Stomach (tissue), 9 donors: ENCODE measurements around the gene ETHE1. TPM values are rescaled to one million over a fixed set of nuclear protein-coding genes. Genes with fewer than 3 reads are reported as not detected.

Source experiments
- DNase-seq, 2 donors: peaks; one replicate each; pipeline versions ENCODE4 v3.0.0 to v3.0.0-alpha.2; 2013 to 2019
- H3K27ac ChIP-seq, 5 donors: fragments of 200-600 bp in 4 of 5; sonication (generic) in 4 of 5; one replicate each; pipeline ENCODE4 v1.5.1; 2013 to 2019; ENCODE audit warnings: mild to moderate bottlenecking in 1 of 5, moderate library complexity in 1 of 5
- H3K27me3 ChIP-seq, 3 donors: fragments of 200-600 bp; sonication (generic); one replicate each; pipeline ENCODE4 v1.5.1; 2017 to 2019; ENCODE audit warnings: mixed run types in 1 of 3
- H3K36me3 ChIP-seq, 4 donors: fragments of 200-600 bp; sonication (generic); 1 replicate in 3 of 4; 2 replicates in 1 of 4; pipeline ENCODE4 v1.5.1; 2016 to 2019
- H3K4me1 ChIP-seq, 4 donors: fragments of 200-600 bp; sonication (generic); one replicate each; pipeline ENCODE4 v1.5.1; 2016 to 2019
- H3K4me3 ChIP-seq, 4 donors: fragments of 200-600 bp; sonication (generic) in 3 of 4; one replicate each; pipeline ENCODE4 v1.5.1; 2016 to 2019; ENCODE audit warnings: mild to moderate bottlenecking in 1 of 4
- H3K9me3 ChIP-seq, 4 donors: fragments of 200-600 bp; sonication (generic); one replicate each; pipeline ENCODE4 v1.5.1; 2016 to 2019
- EP300 ChIP-seq: sonication (generic); formaldehyde crosslinking; IDR thresholded peaks from one replicate; pipeline ENCODE4 v1.6.1; 2017; ENCODE audit warnings: antibody characterized with exemption
- POLR2A ChIP-seq, 4 donors: fragments of 450-650 bp; IDR thresholded peaks; one replicate each; pipeline ENCODE4 v1.6.1; 2016; ENCODE audit warnings: antibody characterized with exemption in 4 of 4, control low read depth in 2 of 4, mild to moderate bottlenecking in 1 of 4, moderate library complexity in 1 of 4
- POLR2AphosphoS5 ChIP-seq, 3 donors: sonication (generic); formaldehyde crosslinking; IDR thresholded peaks; one replicate each; pipeline ENCODE4 v1.6.1; 2016; ENCODE audit warnings: antibody characterized with exemption in 3 of 3
- WGBS, 5 donors: extraction: QIAGEN DNeasy Blood & Tissue Kit in 3 of 5; methylation state at CpG; one replicate each; pipeline versions ENCODE4 v1.1.5 to v1.1.7; 2013 to 2018; 5-methylcytosine and 5-hydroxymethylcytosine counted together
- intact Hi-C: fragments of 100-400 bp; cut with DNase I; formaldehyde crosslinking; loops from one replicate; pipeline ENCODE4 v1.15.1; 2023; ENCODE audit warnings: low total_unique reads
- polyA plus RNA-seq, 3 donors: library from polyadenylated mRNA; stranded (reverse); fragments of 200-250 nt; gene quantifications; one replicate each; pipeline ENCODE4 v1.2.3, GENCODE V29; 2013
- total RNA-seq, 5 donors: library from RNA; depleted of rRNA; stranded (reverse); fragments of >200 nt; gene quantifications; one replicate each; pipeline versions ENCODE4 v1.1.0 to v1.2.3, GENCODE V29; 2014 to 2016
- TF ChIP-seq, protein P1 (sequence below), 7 experiments: fragments of 450-650 bp in 4 of 7; fragments of 200-600 bp in 3 of 7; sonication (generic) in 3 of 7; IDR thresholded peaks; one replicate each; pipeline ENCODE4 v1.5.1; 2016 to 2019; ENCODE audit warnings: antibody characterized with exemption in 7 of 7, control low read depth in 2 of 7, mild to moderate bottlenecking in 1 of 7
- donor health status: healthy with polysubstance abuse.
- donor health status: Bipolar disorder and iron deficiency.
- donor health status: healthy.

Gene ETHE1
- total and polyA plus RNA-seq, 8 donors = 42.6 to 157 (median 57.8) TPM

- H3K4me1 ChIP-seq = no peaks in the 10 kb centered on the region
- H3K27ac ChIP-seq = no peak overlapping the region
- intact Hi-C loops = no loop called here
- WGBS, 5 donors = 93 to 97% (median 96%) methylated on average over 9 of the region's 9 CpGs
- no peak for DNase-seq
- no peak overlapping the region for H3K4me3 ChIP-seq
- no peaks in the 10 kb centered on the region for H3K27me3 ChIP-seq
- peaks cover 45 to 92% (median 82%) of the 10 kb centered on the region in 4 donors for H3K36me3 ChIP-seq
- peaks cover 0 to 3% (median under 1%) of the 10 kb centered on the region in 4 donors for H3K9me3 ChIP-seq
- TF ChIP-seq POLR2AphosphoS5 (IDR thresholded peaks at IDR 0.05) = no peak
- no peak for TF ChIP-seq EP300
- TF ChIP-seq POLR2A (IDR thresholded peaks at IDR 0.05) = no peak
Measured at GRCh38 chr19:43544077-43544476, 17.1 kb upstream of the ETHE1 start.

DNA sequence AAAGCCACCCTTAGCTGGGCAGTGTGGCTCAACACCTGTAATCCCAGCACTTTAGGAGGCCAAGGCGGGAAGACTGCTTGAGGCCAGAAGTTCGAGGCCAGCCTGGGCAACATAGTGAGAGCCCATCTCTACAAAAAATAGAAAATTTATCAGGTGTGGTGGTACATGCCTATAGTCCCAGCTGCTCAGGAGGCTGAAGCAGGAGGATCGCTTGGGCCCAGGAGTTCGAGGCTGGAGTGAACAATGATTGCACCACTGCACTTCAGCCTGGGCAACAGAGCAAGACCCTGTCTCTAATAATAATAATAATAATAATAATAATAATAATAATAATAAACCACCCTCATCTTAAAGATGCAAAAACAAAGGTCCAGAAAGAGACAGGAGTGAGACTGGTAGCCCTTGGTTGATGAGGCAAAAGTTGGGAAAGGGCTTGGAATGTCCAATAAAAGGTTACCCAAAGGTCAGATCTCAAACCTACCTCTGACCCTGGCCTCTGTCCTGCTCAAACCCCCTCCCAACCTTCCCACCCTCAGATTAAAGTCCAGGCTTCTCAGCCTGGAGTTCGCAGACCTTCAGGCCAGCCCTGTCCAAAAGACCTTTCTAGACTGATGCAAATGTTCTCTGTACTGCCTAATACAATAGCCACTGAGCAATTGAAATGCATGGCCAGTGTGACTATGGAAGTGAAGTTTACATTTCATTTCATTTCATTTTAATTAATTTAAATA lies 15.1 kb upstream of the ETHE1 start:
- Histone ChIP-seq H3K4me1 (no peaks in the 10 kb centered on the region), H3K4me3 (no peak overlapping the region), H3K9me3 (peaks cover 0 to 10% (median 2%) of the 10 kb centered on the region in 4 donors), H3K27me3 (no peaks in the 10 kb centered on the region), H3K27ac (no peak overlapping the region), H3K36me3 (peaks cover 45 to 100% (median 96%) of the 10 kb centered on the region in 4 donors)
- TF ChIP-seq POLR2AphosphoS5 (IDR thresholded peaks at IDR 0.05) (no peak), EP300 (no peak), POLR2A (IDR thresholded peaks at IDR 0.05) (no peak)
- TF ChIP-seq, protein P1, sequence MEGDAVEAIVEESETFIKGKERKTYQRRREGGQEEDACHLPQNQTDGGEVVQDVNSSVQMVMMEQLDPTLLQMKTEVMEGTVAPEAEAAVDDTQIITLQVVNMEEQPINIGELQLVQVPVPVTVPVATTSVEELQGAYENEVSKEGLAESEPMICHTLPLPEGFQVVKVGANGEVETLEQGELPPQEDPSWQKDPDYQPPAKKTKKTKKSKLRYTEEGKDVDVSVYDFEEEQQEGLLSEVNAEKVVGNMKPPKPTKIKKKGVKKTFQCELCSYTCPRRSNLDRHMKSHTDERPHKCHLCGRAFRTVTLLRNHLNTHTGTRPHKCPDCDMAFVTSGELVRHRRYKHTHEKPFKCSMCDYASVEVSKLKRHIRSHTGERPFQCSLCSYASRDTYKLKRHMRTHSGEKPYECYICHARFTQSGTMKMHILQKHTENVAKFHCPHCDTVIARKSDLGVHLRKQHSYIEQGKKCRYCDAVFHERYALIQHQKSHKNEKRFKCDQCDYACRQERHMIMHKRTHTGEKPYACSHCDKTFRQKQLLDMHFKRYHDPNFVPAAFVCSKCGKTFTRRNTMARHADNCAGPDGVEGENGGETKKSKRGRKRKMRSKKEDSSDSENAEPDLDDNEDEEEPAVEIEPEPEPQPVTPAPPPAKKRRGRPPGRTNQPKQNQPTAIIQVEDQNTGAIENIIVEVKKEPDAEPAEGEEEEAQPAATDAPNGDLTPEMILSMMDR (IDR thresholded peaks at IDR 0.05) = no peak
- intact Hi-C loops = no loop called here
- 95 to 98% (median 98%) methylated on average over 5 of the region's 5 CpGs for WGBS, 5 donors
- DNase-seq = no peak

- peaks cover 39 to 88% (median 83%) of the 10 kb centered on the region in 4 donors for H3K36me3 ChIP-seq
- H3K4me3 ChIP-seq = no peak overlapping the region
- intact Hi-C loops = no loop called here
Measured at GRCh38 chr19:43540381-43540780, 13.4 kb upstream of the ETHE1 start.

GRCh38 chr19:43538922-43539321 lies 11.9 kb upstream of the ETHE1 start:
- TF ChIP-seq EP300 (no peak), POLR2A (IDR thresholded peaks at IDR 0.05) (no peak), POLR2AphosphoS5 (IDR thresholded peaks at IDR 0.05) (no peak)
- TF ChIP-seq, protein P1 (IDR thresholded peaks at IDR 0.05) = no peak
- Histone ChIP-seq H3K4me3 (no peak overlapping the region), H3K9me3 (peaks cover 0 to 10% (median 2%) of the 10 kb centered on the region in 4 donors), H3K27me3 (no peaks in the 10 kb centered on the region), H3K4me1 (peaks cover 4 to 22% (median 17%) of the 10 kb centered on the region in 4 donors), H3K36me3 (peaks cover 27 to 73% (median 68%) of the 10 kb centered on the region in 4 donors), H3K27ac (no peak overlapping the region)
- intact Hi-C loops = no loop called here
- DNase-seq = no peak

More at GRCh38 chr19:43540381-43540780, 13.4 kb upstream of the ETHE1 start:
- H3K4me1 ChIP-seq = peaks cover 0 to 7% (median 4%) of the 10 kb centered on the region in 4 donors
- TF ChIP-seq POLR2A (IDR thresholded peaks at IDR 0.05) = no peak
- no peak for TF ChIP-seq POLR2AphosphoS5 (IDR thresholded peaks at IDR 0.05)
- no peak for TF ChIP-seq EP300
- TF ChIP-seq, protein P1 (IDR thresholded peaks at IDR 0.05) = no peak
- 89 to 98% (median 97%) methylated on average over 3 of the region's 3 CpGs for WGBS, 5 donors
- no peak for DNase-seq
- H3K27me3 ChIP-seq = no peaks in the 10 kb centered on the region
- H3K9me3 ChIP-seq = peaks cover 0 to 10% (median 2%) of the 10 kb centered on the region in 4 donors
- H3K27ac ChIP-seq = no peak overlapping the region
